Astrocyte of the spinal cord (primary cell): Measurements from ENCODE around the gene FCN3.

Experiments
- DNase-seq: peaks from one replicate; pipeline ENCODE4 v3.0.0; 2011; ENCODE audit warnings: low read depth, low spot score
- H3K4me3 ChIP-seq: 2 replicates; pipeline ENCODE4 v1.5.1; 2011; ENCODE audit warnings: low read depth, mild to moderate bottlenecking, low read length, moderate library complexity
- in situ Hi-C: cut with HindIII; loops from 2 replicates; pipeline ENCODE4 v1.10.0; 2017; ENCODE audit warnings: low sequenced_read_pairs
- TF ChIP-seq, protein P1 (sequence below): IDR thresholded peaks from 2 replicates; pipeline ENCODE4 v1.5.1; 2012; ENCODE audit warnings: low read depth, mild to moderate bottlenecking, low read length, inconsistent platforms

The FCN3 gene

DNA sequence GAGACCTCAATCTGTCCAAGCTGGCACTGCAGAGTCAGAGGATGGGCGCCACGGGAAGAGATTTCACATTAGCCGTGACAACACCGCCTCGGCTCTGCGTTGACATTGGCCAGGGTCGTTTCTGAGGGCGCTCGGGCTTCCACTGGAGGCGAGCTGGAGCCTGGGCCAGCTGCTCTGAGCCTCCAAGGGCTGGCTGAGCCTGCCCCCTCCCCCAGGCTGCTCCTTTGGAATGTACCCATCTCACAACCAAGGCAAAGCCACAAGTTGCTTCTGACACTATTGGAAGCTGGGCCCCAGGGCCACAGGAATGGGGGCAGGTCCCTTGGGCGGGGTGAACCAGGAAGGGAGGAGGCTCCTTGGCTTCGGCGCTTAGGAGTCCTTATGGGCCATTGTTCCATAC is 30.4 kb upstream of the FCN3 start:
- no peak overlapping the region for H3K4me3 ChIP-seq
- DNase-seq: peak; percentile 88
- TF ChIP-seq, protein P1, sequence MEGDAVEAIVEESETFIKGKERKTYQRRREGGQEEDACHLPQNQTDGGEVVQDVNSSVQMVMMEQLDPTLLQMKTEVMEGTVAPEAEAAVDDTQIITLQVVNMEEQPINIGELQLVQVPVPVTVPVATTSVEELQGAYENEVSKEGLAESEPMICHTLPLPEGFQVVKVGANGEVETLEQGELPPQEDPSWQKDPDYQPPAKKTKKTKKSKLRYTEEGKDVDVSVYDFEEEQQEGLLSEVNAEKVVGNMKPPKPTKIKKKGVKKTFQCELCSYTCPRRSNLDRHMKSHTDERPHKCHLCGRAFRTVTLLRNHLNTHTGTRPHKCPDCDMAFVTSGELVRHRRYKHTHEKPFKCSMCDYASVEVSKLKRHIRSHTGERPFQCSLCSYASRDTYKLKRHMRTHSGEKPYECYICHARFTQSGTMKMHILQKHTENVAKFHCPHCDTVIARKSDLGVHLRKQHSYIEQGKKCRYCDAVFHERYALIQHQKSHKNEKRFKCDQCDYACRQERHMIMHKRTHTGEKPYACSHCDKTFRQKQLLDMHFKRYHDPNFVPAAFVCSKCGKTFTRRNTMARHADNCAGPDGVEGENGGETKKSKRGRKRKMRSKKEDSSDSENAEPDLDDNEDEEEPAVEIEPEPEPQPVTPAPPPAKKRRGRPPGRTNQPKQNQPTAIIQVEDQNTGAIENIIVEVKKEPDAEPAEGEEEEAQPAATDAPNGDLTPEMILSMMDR: peak; percentile 12
- in situ Hi-C loops: no loop called here

DNA sequence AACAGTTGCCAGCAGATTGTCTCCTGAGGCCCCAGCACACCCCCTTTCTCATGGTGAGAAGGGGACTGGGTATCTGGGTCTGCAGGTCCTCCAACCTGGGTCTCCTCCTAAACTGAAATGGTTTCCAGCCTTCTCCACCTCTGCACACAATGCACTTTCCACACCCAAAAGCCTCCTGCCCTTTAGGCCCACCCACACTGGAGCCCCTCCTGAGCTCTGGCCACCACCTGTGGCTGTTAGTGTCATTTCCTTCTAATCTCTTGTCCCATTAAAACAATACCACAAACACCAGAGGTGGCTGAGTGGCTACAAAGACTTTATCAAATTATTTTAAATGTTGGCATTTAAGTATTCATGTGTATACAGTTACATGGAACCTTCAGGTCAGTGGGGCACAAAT is 29.3 kb upstream of the FCN3 start:
- no peak overlapping the region for H3K4me3 ChIP-seq

DNA sequence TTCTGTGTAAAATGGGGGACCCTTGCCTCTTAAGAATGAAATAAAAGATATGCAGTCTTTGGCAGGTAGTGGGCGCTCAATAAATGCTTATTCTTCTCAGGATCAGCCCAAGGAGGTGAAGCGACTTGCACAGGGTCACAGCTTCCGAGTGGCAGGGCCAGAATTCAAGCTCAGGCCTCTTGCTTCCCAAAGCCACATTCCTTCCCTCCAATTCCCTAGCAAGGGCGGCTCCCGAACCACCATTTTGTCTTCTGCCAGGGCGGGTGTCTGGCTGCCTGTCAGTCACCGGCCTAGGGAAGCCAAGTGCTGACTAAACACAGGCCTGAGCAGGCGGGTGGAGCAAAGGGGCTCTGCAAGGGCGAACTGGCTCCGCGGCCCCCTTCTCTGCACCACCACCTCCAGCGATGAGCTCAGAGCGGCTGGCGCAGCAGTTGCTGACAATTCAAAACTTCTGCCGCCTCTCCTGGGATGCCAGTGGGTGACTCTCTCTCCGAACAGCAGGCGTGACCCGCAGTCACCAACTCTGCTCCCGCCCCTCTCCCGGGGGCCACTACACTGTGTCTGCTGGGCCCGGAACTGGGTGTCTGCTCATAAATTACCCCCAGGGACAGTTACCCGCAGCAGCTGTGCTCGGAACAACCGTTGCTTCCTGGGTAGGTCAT is 28.6 kb upstream of the FCN3 start:
- DNase-seq: peak; percentile 69
- H3K4me3 ChIP-seq: no peak overlapping the region
- TF ChIP-seq, protein P1: peak; percentile 42
- in situ Hi-C loops: no loop called here

More for the DNA sequence above, 29.3 kb upstream of the FCN3 start:
- DNase-seq: no peak
- TF ChIP-seq, protein P1: no peak
- in situ Hi-C loops: no loop called here

DNA sequence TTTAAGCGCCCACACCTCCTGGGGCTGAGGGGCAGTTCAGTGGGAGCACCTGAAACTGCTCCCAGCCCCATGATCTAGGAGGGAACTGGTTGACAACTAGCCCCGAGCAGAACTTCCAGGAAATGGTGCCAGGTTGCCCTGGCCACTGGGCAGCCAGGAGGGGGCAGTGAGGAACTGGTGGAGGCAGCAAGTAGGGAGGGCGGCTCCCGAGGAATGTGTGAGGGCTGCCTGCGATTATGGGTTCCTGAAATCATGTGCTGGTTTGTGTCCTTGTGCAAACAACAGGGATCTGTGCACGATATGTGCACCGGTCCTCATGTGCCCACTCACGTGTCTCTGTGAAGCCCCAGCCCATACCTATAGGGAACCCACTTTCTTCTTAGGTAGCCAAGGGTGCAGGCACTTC is 27.7 kb upstream of the FCN3 start:
- H3K4me3 ChIP-seq: no peak overlapping the region
- in situ Hi-C loops: no loop called here
- TF ChIP-seq, protein P1: peak; percentile 74
- peak; percentile 70 for DNase-seq

DNA sequence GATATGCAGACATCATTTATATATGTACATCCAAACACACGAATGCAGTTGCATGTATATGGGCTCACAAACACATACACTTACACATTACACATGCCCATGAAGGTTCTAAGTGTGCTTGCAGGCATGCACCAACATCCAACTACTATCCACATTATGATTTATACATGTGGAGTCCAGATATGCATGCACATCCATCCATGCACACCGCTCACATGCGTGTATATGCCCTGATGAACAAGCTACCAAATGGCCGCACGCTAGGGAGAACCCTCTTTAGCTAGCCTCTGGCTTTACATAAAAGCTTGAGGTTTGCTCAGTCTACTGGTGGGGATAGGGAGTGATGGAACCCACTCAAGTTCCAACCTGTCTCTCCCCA is 26.3 kb upstream of the FCN3 start:
- no peak for DNase-seq
- in situ Hi-C loops: no loop called here
- TF ChIP-seq, protein P1: no peak

DNA sequence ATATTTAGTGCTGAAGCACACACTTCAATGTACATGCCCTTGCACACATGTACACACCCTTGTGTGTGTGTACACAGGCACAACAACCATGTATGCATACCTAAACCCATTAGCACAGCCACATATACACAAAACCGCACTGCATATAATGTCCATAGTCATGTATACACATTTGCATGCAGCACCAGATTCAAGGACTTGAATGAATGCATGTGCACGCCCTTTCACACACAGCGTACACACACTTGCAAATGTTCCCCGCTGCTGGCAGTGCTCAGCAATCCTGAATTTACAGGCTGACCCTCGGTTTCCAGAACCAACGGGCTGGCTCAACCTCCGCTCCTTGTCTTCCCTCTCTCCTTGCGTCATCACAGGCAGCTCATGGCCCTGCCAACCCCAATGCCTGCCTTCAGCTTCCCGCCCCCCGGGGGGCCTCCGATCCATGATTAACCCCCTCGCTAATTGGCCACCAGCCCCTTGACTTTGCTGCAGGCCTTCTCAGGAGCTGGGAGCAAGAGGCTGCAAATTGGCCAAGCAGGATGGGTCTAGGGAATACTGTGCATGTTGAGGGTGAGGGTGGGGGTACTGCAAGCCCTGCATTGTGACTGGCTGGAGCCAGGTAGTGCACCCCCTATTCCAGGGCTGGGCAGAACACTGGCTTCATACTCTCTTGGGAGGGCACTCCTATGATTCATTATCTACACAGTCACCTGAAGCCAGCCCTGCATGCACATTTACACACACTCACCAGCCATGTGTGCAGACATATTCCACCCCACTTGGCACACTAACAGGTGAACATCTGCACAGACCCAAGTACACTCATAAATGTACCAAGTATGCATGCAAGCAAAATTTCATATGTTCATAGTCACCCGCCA is 25.7 kb upstream of the FCN3 start:
- H3K4me3 ChIP-seq: no peak overlapping the region
- DNase-seq: no peak
- in situ Hi-C loops: no loop called here
- TF ChIP-seq, protein P1: no peak

More for the DNA sequence above, 26.3 kb upstream of the FCN3 start:
- no peak overlapping the region for H3K4me3 ChIP-seq
